Endothelial cell of umbilical vein (primary cell): ENCODE data around the gene GLRA1.

Source experiments
- CTCF ChIP-seq, 2 donors: IDR thresholded peaks; 1 replicate in 1 of 2; 2 replicates in 1 of 2; pipeline ENCODE4 v1.5.1; 2011; ENCODE audit warnings: low read length in 2 of 2, mild to moderate bottlenecking in 2 of 2, moderate library complexity in 2 of 2, control low read depth in 1 of 2, inconsistent platforms in 1 of 2, low read depth in 1 of 2; ENCODE audit not compliant: insufficient read depth in 1 of 2; ENCODE audit errors: extremely low read depth in 1 of 2
- EZH2 ChIP-seq: IDR thresholded peaks from 2 replicates; pipeline ENCODE4 v1.6.1; 2012; ENCODE audit warnings: borderline replicate concordance, low read depth, mild to moderate bottlenecking, moderate library complexity, low read length, inconsistent platforms; ENCODE audit not compliant: severe bottlenecking
- FOS ChIP-seq: IDR thresholded peaks from 2 replicates; pipeline ENCODE4 v1.6.1; 2011; ENCODE audit warnings: mild to moderate bottlenecking, low read length, moderate library complexity, borderline replicate concordance; ENCODE audit not compliant: insufficient read depth
- JUN ChIP-seq: IDR thresholded peaks from 2 replicates; pipeline ENCODE4 v1.6.1; 2011; ENCODE audit warnings: borderline replicate concordance, low read depth; ENCODE audit not compliant: insufficient read length, insufficient read depth
- MYC ChIP-seq: IDR thresholded peaks from one replicate; pipeline ENCODE4 v1.6.1; 2011; ENCODE audit warnings: mild to moderate bottlenecking, low read depth, low read length
- POLR2A ChIP-seq: IDR thresholded peaks from 2 replicates; pipeline ENCODE4 v1.6.1; 2012; ENCODE audit warnings: low read depth, mild to moderate bottlenecking, control low read depth, low read length
- POLR2AphosphoS5 ChIP-seq: IDR thresholded peaks from 2 replicates; pipeline ENCODE4 v1.6.1; 2012; ENCODE audit warnings: low read depth, mild to moderate bottlenecking, control low read depth, low read length, moderate library complexity; ENCODE audit not compliant: insufficient read depth
- TF ChIP-seq, protein P1 (sequence below): IDR thresholded peaks from 2 replicates; pipeline ENCODE4 v1.6.1; 2011; ENCODE audit not compliant: insufficient read depth, insufficient read length

- no peak for TF ChIP-seq JUN
- TF ChIP-seq POLR2A, result no peak
- TF ChIP-seq CTCF (IDR thresholded peaks at IDR 0.05; ENCODE audit: extremely low read depth in 1 of 2, insufficient read depth in 1 of 2, low read depth in 1 of 2, low read length in 2 of 2), result no peak
- TF ChIP-seq, protein P1, sequence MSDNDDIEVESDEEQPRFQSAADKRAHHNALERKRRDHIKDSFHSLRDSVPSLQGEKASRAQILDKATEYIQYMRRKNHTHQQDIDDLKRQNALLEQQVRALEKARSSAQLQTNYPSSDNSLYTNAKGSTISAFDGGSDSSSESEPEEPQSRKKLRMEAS, result no peak
- no peak for TF ChIP-seq POLR2AphosphoS5
- no peak for TF ChIP-seq EZH2
- no peak for TF ChIP-seq FOS
- no peak for TF ChIP-seq MYC
Observed at GRCh38 chr5:151847871-151848270, 76.8 kb downstream of the GLRA1 start.
